HCT116 (cell line): Measurements from ENCODE around the gene ACSS2. TPM values are rescaled to one million over a fixed set of nuclear protein-coding genes. Genes with fewer than 3 reads are reported as not detected.

Source experiments
- ATAC-seq: fragments of 200-7000 bp; cut with Tn5 transposase; 2 replicates; pipeline ENCODE4 v1.9.1; 2020; ENCODE audit warnings: mild to moderate bottlenecking, moderate library complexity
- BruUV-seq: library from RNA; stranded (reverse); fragments of 400-500 nt; replicated peaks from 2 replicates; lab custom pipeline; 2021; lab: Mats Ljungman, UMichigan
- CTCF ChIA-PET: fragments of 300-600 bp; sonication (Branson Sonifier 250); formaldehyde crosslinking; loops from one replicate; lab custom pipeline; 2021; ENCODE audit warnings: antibody characterized with exemption; lab: Charles Lee
- POLR2A ChIA-PET: fragments of 300-600, 350-600 bp; sonication (Branson Sonifier 250); formaldehyde crosslinking; loops from one replicate; lab custom pipeline; 2021; ENCODE audit warnings: antibody characterized with exemption; lab: Charles Lee
- RAD21 ChIA-PET, 2 experiments: fragments of 300-600 bp; sonication (Branson Sonifier 250); formaldehyde crosslinking; loops; one replicate each; lab custom pipeline; 2023; ENCODE audit warnings: low total read pairs in 2 of 2; ENCODE audit not compliant: uncharacterized antibody in 2 of 2, unreplicated experiment in 2 of 2, low non-redundant PET in 1 of 2; lab: Charles Lee
- DNase-seq: peaks from one replicate; pipeline ENCODE4 v3.0.0-alpha.2; 2010; ENCODE audit warnings: low read depth, low spot score
- H2AFZ ChIP-seq: fragments of 200-600 bp; shearing (Covaris generic), sonication (generic); 2 replicates; pipeline ENCODE4 v1.6.1; 2017; ENCODE audit warnings: low read depth, mixed run types, mixed read lengths, antibody characterized with exemption, low read length; ENCODE audit not compliant: poor library complexity, severe bottlenecking
- H3K27ac ChIP-seq: 2 replicates; pipeline ENCODE4 v1.5.1; 2012; ENCODE audit warnings: low read depth, low read length
- H3K27me3 ChIP-seq: fragments of 200-600 bp; sonication (generic); 2 replicates; pipeline ENCODE4 v1.6.1; 2016; ENCODE audit warnings: mixed run types, low read length, mixed read lengths; ENCODE audit not compliant: insufficient read depth
- H3K36me3 ChIP-seq, 2 experiments: fragments of 200-500 bp in 1 of 2; fragments of 200-600 bp in 1 of 2; sonication (Bioruptor generic) in 1 of 2; sonication (generic) in 1 of 2; 2 replicates each; pipeline versions ENCODE4 v1.5.1 to v1.6.1; 2014 to 2016; ENCODE audit warnings: low read length in 2 of 2, inconsistent platforms in 1 of 2, mixed read lengths in 1 of 2, mixed run types in 1 of 2; ENCODE audit not compliant: insufficient read depth in 2 of 2, control insufficient read depth in 1 of 2
- H3K4me1 ChIP-seq, 2 experiments: fragments of 200-600 bp in 1 of 2; sonication (generic) in 1 of 2; 2 replicates each; pipeline versions ENCODE4 v1.5.1 to v1.6.1; 2012 to 2017; ENCODE audit warnings: low read length in 2 of 2, inconsistent platforms in 1 of 2, mild to moderate bottlenecking in 1 of 2, mixed read lengths in 1 of 2, mixed run types in 1 of 2, moderate library complexity in 1 of 2; ENCODE audit not compliant: insufficient read depth in 2 of 2, control insufficient read depth in 1 of 2
- H3K4me2 ChIP-seq: fragments of 200-600 bp; sonication (generic); 2 replicates; pipeline ENCODE4 v1.6.1; 2017; ENCODE audit warnings: mixed run types, low read length, mixed read lengths
- H3K4me3 ChIP-seq, 2 experiments: fragments of 200-600 bp in 1 of 2; sonication (generic) in 1 of 2; replicated peaks in 1 of 2; 2 replicates each; pipeline ENCODE4 v1.5.1; 2011 to 2016; ENCODE audit warnings: low read length in 2 of 2, control low read depth in 1 of 2, low read depth in 1 of 2, mild to moderate bottlenecking in 1 of 2, mixed read lengths in 1 of 2, mixed run types in 1 of 2
- H3K79me2 ChIP-seq: fragments of 200-600 bp; sonication (generic); 2 replicates; pipeline ENCODE4 v1.6.1; 2017; ENCODE audit warnings: mild to moderate bottlenecking, mixed run types, low read length, moderate library complexity, mixed read lengths; ENCODE audit not compliant: insufficient read depth
- H3K9ac ChIP-seq: fragments of 200-600 bp; sonication (generic); 2 replicates; pipeline ENCODE4 v1.6.1; 2016; ENCODE audit warnings: low read length, mixed read lengths
- H3K9me2 ChIP-seq: fragments of 200-600 bp; sonication (generic), shearing (Covaris generic); 2 replicates; pipeline ENCODE4 v1.6.1; 2017; ENCODE audit warnings: mixed run types, mild to moderate bottlenecking, moderate library complexity; ENCODE audit not compliant: insufficient read depth
- H3K9me3 ChIP-seq, 2 experiments: fragments of 200-500 bp in 1 of 2; fragments of 200-600 bp in 1 of 2; sonication (Bioruptor generic) in 1 of 2; sonication (generic) in 1 of 2; 2 replicates each; pipeline ENCODE4 v1.6.1; 2014 to 2017; ENCODE audit warnings: low read length in 2 of 2, mixed read lengths in 2 of 2, inconsistent platforms in 1 of 2, low read depth in 1 of 2, mild to moderate bottlenecking in 1 of 2, mixed run types in 1 of 2, moderate library complexity in 1 of 2; ENCODE audit not compliant: control insufficient read depth in 1 of 2, insufficient read depth in 1 of 2
- H4K20me1 ChIP-seq: fragments of 200-600 bp; sonication (generic), shearing (Covaris generic); 2 replicates; pipeline ENCODE4 v1.6.1; 2017; ENCODE audit warnings: mixed run types, mild to moderate bottlenecking, moderate library complexity; ENCODE audit not compliant: insufficient read depth
- CBX3 ChIP-seq: IDR thresholded peaks from 2 replicates; pipeline ENCODE4 v1.6.1; 2012; ENCODE audit warnings: low read depth
- CTCF ChIP-seq, 3 experiments: fragments of 200-600 bp in 1 of 3; sonication (generic) in 1 of 3; IDR thresholded peaks in 2 of 3; conservative IDR thresholded peaks in 1 of 3; 2 replicates each; pipeline ENCODE4 v1.5.1; 2012 to 2017; ENCODE audit warnings: low read depth in 2 of 3, low read length in 2 of 3, antibody characterized with exemption in 1 of 3, borderline replicate concordance in 1 of 3, control low read depth in 1 of 3, mild to moderate bottlenecking in 1 of 3, mixed read lengths in 1 of 3, mixed run types in 1 of 3, moderate library complexity in 1 of 3; ENCODE audit not compliant: insufficient read depth in 1 of 3
- EGR1 ChIP-seq: IDR thresholded peaks from 2 replicates; pipeline ENCODE4 v1.6.1; 2012; ENCODE audit warnings: low read depth
- ELF1 ChIP-seq: IDR thresholded peaks from 2 replicates; pipeline ENCODE4 v1.6.1; 2012; ENCODE audit warnings: low read depth, borderline replicate concordance
- JUND ChIP-seq: IDR thresholded peaks from 2 replicates; pipeline ENCODE4 v1.6.1; 2012
- POLR2A ChIP-seq: IDR thresholded peaks from 2 replicates; pipeline ENCODE4 v1.7.0; 2011; ENCODE audit warnings: borderline replicate concordance; ENCODE audit not compliant: insufficient read depth, insufficient read length; ENCODE audit errors: extremely low read depth
- RAD21 ChIP-seq: IDR thresholded peaks from 2 replicates; pipeline ENCODE4 v1.6.1; 2012; ENCODE audit warnings: low read depth, mild to moderate bottlenecking
- REST ChIP-seq: IDR thresholded peaks from 2 replicates; pipeline ENCODE4 v1.6.1; 2012; ENCODE audit warnings: low read depth
- SIN3A ChIP-seq: IDR thresholded peaks from 2 replicates; pipeline ENCODE4 v1.6.1; 2012; ENCODE audit warnings: low read depth
- SRF ChIP-seq: IDR thresholded peaks from 2 replicates; pipeline ENCODE4 v1.6.1; 2012; ENCODE audit warnings: low read depth
- ZBTB33 ChIP-seq: IDR thresholded peaks from 2 replicates; pipeline ENCODE4 v1.6.1; 2011; ENCODE audit warnings: mild to moderate bottlenecking, low read length, moderate library complexity; ENCODE audit not compliant: insufficient replicate concordance; ENCODE audit errors: extremely low read depth
- ZFX ChIP-seq: fragments of 450-650 bp; IDR thresholded peaks from 2 replicates; pipeline ENCODE4 v1.6.1; 2017
- ZNF274 ChIP-seq: fragments of 200-500 bp; sonication (Bioruptor generic); IDR thresholded peaks from 2 replicates; pipeline ENCODE4 v1.6.1; 2014; ENCODE audit warnings: mild to moderate bottlenecking, low read depth, low read length, inconsistent platforms
- intact Hi-C: fragments of 100-400 bp; cut with micrococcal nuclease; formaldehyde crosslinking; loops from 2 replicates; pipeline ENCODE4 v1.10.0; 2022
- total RNA-seq: library from RNA; stranded (reverse); gene quantifications from one replicate; pipeline ENCODE4 v1.2.1, GENCODE V29; 2021; ENCODE audit not compliant: unreplicated experiment

ACSS2 gene
- total RNA-seq, 1 experiment from 2014 or later, result 71.7 TPM

- H3K27me3 ChIP-seq, result no peaks in the 10 kb centered on the region
- ChIA-PET RAD21 (no interaction called here), CTCF (no interaction called here), POLR2A (no interaction called here)
- H2AFZ ChIP-seq, result no peak overlapping the region
- H3K9me3 ChIP-seq, result no peaks in the 10 kb centered on the region
- no peaks in the 10 kb centered on the region for H3K9me2 ChIP-seq
- H4K20me1 ChIP-seq, result no peaks in the 10 kb centered on the region
- peaks cover 0 to 7% of the 10 kb centered on the region in 2 experiments; a peak in 1 of 4 replicates for H3K36me3 ChIP-seq
- intact Hi-C loops, result no loop called here
- ATAC-seq (no peak), DNase-seq (no peak)
- TF ChIP-seq JUND (no peak), ELF1 (no peak), RAD21 (no peak), CBX3 (no peak), ZFX (no peak), CTCF (IDR thresholded peaks at IDR 0.05 in 2 of 3, conservative IDR thresholded peaks at IDR 0.05 in 1 of 3; ENCODE audit: borderline replicate concordance in 1 of 3, insufficient read depth in 1 of 3, low read depth in 2 of 3, low read length in 2 of 3) (no peak), SRF (no peak), SIN3A (no peak), POLR2A (no peak), ZBTB33 (no peak), REST (no peak), ZNF274 (no peak), EGR1 (no peak)
- H3K4me1 ChIP-seq, result peaks cover 11 to 22% of the 10 kb centered on the region in 2 experiments
- no peak overlapping the region for H3K9ac ChIP-seq
- H3K4me3 ChIP-seq, result no peak overlapping the region
- no peak overlapping the region for H3K4me2 ChIP-seq
- no TSS peak for BruUV-seq
- H3K79me2 ChIP-seq, result no peaks in the 10 kb centered on the region
- no peak overlapping the region for H3K27ac ChIP-seq
Observed at GRCh38 chr20:34887023-34887422, 10.6 kb downstream of the ACSS2 start.
